GM12891 (cell line): Measurements from ENCODE around the gene RFXAP.

Experiments used
- POLR2A ChIP-seq: IDR thresholded peaks from 2 replicates; pipeline ENCODE4 v1.6.1; 2011; ENCODE audit warnings: low read depth, low read length, control low read depth
- POLR2AphosphoS5 ChIP-seq: IDR thresholded peaks from 2 replicates; pipeline ENCODE4 v1.6.1; 2011; ENCODE audit warnings: low read depth, low read length, control low read depth

- TF ChIP-seq POLR2AphosphoS5 (no peak), POLR2A (no peak)
These were observed 822 bp upstream of the RFXAP start for GRCh38 chr13:36817996-36818803.
